GM13976 (cell line): ENCODE results near the gene EXOC4.

Experiments used
- DNase-seq: peaks from one replicate; pipeline ENCODE4 v3.0.0; 2012; ENCODE audit warnings: low spot score
- in situ Hi-C: fragments of 300-500 bp; cut with MboI; formaldehyde crosslinking; loops from one replicate; pipeline ENCODE4 v1.12.0; 2022; ENCODE audit warnings: low sequenced_read_pairs, mixed read lengths, inconsistent platforms; ENCODE audit not compliant: unreplicated experiment
- TF ChIP-seq, protein P1 (sequence below): IDR thresholded peaks from 2 replicates; pipeline ENCODE4 v1.5.1; 2012; ENCODE audit warnings: borderline replicate concordance, mild to moderate bottlenecking; ENCODE audit not compliant: insufficient read depth; ENCODE audit errors: extremely low read depth, missing control alignments, control extremely low read depth

The EXOC4 gene

DNA sequence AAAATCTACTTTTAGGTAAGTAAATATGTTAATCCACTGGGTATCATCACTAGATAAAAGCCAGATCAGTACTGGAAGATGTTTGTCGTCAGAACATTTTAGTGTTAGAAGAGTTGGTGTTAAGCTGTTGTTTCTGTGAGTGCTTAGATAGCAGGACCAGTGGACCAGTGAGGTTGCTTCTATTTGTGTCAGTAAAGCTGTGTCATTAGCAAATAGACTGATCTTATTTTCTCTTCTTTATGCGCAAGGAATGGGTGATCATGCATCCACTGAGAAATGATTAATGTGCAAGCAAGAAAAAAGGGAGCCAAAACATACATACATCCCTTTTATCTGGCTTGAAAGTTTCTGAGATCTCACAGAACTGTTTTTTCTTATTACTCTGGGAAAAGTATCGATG, 42.6 kb downstream of the EXOC4 start:
- TF ChIP-seq, protein P1, sequence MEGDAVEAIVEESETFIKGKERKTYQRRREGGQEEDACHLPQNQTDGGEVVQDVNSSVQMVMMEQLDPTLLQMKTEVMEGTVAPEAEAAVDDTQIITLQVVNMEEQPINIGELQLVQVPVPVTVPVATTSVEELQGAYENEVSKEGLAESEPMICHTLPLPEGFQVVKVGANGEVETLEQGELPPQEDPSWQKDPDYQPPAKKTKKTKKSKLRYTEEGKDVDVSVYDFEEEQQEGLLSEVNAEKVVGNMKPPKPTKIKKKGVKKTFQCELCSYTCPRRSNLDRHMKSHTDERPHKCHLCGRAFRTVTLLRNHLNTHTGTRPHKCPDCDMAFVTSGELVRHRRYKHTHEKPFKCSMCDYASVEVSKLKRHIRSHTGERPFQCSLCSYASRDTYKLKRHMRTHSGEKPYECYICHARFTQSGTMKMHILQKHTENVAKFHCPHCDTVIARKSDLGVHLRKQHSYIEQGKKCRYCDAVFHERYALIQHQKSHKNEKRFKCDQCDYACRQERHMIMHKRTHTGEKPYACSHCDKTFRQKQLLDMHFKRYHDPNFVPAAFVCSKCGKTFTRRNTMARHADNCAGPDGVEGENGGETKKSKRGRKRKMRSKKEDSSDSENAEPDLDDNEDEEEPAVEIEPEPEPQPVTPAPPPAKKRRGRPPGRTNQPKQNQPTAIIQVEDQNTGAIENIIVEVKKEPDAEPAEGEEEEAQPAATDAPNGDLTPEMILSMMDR = no peak
- DNase-seq = no peak
- in situ Hi-C loops = no loop called here

DNA sequence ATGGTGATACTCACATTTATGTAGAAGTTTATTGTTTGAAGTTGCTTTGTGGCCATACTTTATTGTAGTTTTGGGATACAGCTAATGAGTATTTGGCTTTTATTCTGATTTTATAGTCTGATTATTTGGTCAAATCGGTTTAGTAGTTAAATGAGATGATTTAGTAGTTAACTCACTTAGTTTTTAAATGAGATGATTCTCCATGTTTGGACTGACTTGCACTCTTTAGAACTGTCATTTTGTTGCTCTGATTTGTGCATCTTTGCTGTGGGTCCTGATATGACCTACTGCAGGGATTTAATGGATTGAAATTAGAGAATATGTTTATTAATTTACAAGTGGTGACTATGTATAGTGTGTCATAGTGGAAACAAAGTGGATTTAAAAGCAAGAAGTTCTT, 44.2 kb downstream of the EXOC4 start:
- TF ChIP-seq, protein P1 = no peak
- in situ Hi-C loops = no loop called here
- DNase-seq = no peak

DNA sequence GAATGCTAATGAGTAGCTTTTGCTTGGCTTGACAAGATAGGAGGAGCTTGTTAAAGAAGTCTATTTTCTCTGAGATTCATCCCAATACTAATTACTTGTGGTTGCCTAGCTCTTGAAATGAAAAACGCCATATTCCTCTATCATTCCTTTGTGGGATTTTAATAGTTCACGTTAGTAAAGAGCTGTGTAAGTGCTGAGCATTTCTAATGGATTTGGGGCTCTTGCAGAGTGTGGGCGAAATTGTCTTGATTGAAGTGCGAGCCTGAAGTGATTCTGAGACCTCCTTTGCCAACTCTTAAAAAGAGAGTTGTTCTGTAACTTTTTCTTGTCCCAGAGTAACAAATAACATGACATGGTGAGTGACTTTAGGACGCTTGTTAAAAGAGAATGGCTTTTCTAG, 45.2 kb downstream of the EXOC4 start:
- no peak for DNase-seq
- TF ChIP-seq, protein P1 = no peak
- in situ Hi-C loops = no loop called here

DNA sequence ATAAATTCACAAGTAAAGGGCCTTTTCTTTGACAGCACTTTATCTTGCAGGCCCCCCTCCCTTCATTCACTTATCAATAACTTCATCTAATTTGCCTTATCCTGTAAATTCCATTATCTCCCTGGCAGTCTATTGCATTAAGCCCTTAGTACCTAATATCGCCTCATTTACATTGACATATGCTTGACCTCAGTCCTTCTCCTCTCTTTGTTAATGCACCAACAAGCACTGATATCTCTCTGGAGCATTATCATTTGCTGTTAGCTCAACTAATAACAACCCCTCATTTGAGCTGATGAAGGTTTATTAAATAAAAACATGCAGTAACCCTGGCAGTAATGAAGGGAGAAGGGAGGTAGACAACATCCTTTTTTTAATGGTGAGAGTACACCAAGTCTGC, 46.8 kb downstream of the EXOC4 start:
- TF ChIP-seq, protein P1 = no peak
- in situ Hi-C loops = no loop called here
- DNase-seq = no peak

DNA sequence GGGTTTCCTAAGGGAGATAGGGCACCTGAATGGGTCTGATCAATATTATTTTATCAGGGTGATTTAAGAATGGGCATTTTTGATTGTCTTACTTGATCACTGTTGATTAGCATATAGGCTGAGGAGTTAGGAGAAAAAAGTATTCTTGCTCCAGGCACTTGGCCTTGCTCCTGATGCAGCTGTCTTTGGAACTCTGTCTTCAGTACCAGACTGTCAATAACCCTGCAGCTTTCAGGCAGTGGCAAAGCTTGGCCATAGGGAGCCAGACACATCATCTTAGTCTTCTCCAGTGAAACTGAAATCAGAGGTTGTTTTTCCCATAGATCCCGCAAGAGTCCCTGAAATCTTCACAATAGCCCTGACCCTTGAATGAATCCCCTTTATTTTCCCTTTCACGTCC, 47.2 kb downstream of the EXOC4 start:
- DNase-seq = no peak
- TF ChIP-seq, protein P1 = no peak
- in situ Hi-C loops = no loop called here

DNA sequence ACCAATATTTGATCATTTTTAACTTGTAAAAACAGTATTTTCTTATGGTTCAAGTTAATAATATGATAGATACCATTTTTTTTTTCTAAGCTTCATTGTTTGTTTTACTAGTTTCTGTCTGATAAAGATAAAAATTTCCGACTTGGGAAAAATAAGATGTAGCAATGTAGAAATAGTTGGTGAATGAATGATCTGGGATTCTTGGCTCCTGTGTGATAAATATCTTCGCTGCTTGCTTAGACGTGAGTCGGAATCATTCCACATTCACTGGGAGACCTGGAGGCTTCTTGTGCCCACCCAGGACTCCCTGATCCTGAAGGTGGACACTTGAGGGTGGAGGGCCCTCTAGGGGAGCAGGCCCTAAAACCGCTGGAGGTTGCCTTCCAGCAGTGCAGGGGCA, 47.9 kb downstream of the EXOC4 start:
- DNase-seq = no peak
- TF ChIP-seq, protein P1 = no peak
- in situ Hi-C loops = no loop called here

DNA sequence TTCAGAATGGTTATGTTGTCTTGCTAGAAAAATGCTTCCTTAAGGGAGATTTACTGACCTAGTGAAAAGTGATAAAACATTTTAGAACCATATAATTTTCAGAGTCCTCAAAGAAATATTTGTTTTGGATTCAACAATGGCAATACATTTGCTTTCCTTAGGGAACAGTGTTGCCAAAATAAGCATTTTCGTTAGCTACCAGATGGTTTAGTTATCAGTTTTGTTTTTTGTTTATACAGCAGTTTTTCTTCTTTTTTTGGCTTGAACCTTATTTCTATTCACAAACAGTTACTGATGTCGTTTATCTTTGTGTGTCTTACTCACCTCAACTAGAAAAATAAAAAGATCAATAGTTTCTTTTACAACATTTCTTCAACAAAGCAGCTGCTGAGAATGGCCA, 48.6 kb downstream of the EXOC4 start:
- in situ Hi-C loops = no loop called here
- TF ChIP-seq, protein P1 = no peak
- DNase-seq = no peak
